ENCODE measurements around the gene FADS2.

The FADS2 gene

DNA sequence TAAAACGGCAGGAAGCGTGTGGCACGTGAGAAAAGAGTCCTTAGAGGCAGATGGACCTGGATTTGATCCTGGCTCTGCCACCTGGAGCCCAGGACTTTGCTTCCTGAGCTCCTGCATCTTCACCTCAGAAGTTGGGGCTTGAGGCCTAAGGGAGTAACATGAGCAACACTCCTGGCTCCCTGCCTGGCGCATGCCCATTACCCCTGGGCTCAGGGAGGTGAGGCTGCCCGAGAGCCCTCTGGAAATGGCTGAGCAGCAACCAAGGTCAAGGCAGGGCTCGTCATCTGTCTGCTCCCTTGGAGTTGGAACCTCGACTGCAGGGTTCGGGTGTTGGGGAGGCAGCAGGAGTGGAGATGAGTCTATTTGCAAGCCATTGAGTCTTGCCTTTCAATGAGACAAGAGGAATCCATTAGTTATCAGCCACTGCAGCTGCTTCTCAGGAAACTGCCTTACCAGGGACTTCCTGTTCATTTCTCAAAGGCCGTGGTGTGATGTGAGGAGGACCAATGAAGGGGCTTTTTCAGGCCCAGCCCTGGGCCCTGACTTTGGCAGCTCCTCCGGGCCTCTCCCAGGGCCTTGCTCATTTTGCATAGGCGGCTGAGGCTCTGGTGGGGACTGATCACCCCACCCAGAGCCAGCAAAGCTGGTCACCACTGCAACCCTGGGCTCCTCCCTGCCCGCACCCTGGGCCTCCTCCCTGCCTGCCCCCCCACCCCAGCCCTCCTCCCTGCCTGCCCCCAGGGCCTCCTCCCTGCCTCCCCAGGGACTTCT, 6.4 kb downstream of the FADS2 start:
- peak overlapping the region; percentile 74 for H3K27ac ChIP-seq
- TF ChIP-seq, protein P1, sequence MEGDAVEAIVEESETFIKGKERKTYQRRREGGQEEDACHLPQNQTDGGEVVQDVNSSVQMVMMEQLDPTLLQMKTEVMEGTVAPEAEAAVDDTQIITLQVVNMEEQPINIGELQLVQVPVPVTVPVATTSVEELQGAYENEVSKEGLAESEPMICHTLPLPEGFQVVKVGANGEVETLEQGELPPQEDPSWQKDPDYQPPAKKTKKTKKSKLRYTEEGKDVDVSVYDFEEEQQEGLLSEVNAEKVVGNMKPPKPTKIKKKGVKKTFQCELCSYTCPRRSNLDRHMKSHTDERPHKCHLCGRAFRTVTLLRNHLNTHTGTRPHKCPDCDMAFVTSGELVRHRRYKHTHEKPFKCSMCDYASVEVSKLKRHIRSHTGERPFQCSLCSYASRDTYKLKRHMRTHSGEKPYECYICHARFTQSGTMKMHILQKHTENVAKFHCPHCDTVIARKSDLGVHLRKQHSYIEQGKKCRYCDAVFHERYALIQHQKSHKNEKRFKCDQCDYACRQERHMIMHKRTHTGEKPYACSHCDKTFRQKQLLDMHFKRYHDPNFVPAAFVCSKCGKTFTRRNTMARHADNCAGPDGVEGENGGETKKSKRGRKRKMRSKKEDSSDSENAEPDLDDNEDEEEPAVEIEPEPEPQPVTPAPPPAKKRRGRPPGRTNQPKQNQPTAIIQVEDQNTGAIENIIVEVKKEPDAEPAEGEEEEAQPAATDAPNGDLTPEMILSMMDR (conservative IDR thresholded peaks at IDR 0.05), result no peak

DNA sequence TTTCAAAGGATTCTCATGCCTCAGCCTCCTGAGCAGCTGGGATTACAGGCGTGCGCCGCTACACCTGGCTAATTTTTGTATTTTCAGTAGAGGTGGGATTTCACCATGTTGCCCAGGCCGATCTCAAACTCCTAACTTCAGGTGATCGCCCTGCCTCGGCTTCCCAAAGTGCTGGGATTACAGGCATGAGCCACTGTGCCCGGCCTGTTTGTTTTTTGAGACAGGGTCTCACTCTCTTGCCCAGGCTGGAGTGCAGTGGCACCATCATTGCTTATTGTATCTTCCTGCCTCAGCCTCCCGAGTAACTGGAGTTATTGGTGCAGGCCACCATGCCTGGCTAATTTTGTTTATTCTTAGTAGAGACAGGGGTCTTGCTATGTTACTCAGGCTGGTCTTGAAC, 8.1 kb downstream of the FADS2 start:
- H3K27ac ChIP-seq, result no peak overlapping the region
- TF ChIP-seq, protein P1 (conservative IDR thresholded peaks at IDR 0.05), result no peak

DNA sequence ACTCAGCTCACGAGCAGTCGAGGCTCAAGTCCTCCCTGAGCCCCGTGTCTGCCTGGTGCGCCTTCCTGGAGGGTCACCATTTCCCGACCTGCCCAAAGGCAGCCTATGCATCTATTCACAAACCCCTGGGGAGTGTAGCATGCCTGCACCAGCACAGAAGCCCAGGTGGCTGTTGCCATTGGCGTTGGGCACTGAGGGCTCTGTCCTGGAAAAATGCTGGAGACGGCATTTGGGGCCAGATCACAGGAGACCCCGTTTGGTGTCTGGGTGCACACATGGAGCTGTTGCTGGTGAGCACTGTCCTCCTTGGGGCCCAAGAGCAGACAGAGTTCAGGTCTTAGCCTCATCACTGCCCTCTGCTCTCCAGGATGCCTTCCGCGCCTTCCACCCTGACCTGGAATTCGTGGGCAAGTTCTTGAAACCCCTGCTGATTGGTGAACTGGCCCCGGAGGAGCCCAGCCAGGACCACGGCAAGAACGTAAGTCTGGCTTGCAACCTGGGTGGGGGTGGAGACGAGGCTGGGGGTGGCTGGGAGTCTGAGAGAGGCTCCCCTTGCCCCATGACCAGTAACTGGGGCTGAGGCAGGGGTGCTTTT, 9.4 kb downstream of the FADS2 start:
- TF ChIP-seq, protein P1 (conservative IDR thresholded peaks at IDR 0.05), result no peak
- no peak overlapping the region for H3K27ac ChIP-seq

DNA sequence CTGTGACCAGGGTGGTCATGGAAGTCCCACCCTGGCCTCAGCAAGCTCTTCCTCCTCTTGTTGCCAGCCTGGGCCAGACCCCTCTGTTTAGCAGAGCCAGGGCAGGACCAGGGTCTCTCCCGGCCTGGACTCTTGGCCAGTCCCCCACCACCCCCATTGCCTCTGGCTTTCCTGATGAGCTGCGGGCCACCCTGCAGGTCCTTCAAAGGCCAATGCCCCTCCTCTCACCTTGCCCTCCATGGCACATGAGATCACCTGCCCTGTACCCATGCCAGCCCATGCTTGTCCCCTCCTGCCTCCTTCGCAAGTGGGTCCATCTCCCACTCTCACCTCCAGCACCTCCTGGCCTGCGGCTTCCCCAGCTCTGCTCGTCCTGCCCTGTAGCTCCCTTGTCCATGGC, 10.4 kb downstream of the FADS2 start:
- no peak overlapping the region for H3K27ac ChIP-seq
- TF ChIP-seq, protein P1 (conservative IDR thresholded peaks at IDR 0.05), result no peak

DNA sequence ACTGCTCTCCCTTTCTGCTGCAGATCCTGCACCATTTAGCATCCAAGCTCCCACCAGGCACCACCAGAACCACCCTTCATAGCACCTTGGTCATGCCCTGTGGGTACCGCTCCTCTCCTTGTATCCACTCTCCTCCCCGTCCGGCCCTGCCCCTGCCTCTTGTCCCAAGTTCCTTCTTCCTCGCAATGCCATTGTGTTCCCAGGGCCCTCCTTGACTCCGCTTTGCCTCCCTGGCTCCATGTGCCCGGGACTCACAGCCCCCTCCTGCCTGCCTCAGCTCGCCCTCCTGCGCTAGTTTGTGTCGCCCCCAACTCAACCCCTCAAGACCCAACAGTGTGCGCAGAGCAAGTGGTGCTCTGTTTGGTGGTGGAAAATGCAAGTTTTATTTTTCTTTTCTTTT, 10.8 kb downstream of the FADS2 start:
- H3K27ac ChIP-seq, result no peak overlapping the region
- TF ChIP-seq, protein P1 (conservative IDR thresholded peaks at IDR 0.05), result no peak

DNA sequence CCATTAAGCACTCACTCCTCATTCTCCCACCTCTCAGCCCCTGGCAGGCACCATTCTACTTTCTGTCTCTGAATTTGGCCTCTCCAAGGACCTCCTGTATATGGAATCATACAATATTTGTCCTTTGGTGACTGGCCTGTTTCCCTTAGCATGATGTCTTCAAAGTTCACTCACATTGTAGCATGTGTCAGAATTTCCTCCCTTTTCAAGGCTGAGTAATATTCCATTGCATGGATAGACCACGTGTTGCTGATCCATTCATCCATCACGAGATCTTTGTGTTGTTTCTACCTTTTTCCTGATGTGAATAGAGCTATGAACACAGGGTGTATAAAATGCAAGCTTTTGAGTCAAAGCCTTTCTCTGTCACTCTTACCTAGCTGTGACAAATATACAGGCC, 11.6 kb downstream of the FADS2 start:
- H3K27ac ChIP-seq, result no peak overlapping the region
- TF ChIP-seq, protein P1 (conservative IDR thresholded peaks at IDR 0.05), result no peak

DNA sequence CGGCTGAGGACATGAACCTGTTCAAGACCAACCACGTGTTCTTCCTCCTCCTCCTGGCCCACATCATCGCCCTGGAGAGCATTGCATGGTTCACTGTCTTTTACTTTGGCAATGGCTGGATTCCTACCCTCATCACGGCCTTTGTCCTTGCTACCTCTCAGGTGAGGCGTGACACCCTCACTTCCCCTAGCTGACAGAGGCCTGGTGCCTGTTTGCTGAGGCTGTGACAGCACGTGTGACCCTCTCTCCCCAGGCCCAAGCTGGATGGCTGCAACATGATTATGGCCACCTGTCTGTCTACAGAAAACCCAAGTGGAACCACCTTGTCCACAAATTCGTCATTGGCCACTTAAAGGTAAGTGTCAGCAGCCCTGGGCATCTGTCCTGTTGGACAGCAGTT, 12.3 kb downstream of the FADS2 start:
- no peak overlapping the region for H3K27ac ChIP-seq
- TF ChIP-seq, protein P1 (conservative IDR thresholded peaks at IDR 0.05), result no peak
